Sciatic nerve (tissue), 2 donors: ENCODE measurements around the gene CHST4. TPM values are rescaled to one million over a fixed set of nuclear protein-coding genes. Genes with fewer than 3 reads are reported as not detected.
"Not testable (repeated sequence)": the region's sequence is repeated elsewhere in the genome, so short reads cannot be mapped to it uniquely, and the experiment has no call there.

Source experiments
- ATAC-seq: fragments of 200-7000 bp; cut with Tn5 transposase; one replicate; pipeline ENCODE4 v1.9.1; 2020; ENCODE audit warnings: mild to moderate bottlenecking, moderate library complexity
- DNase-seq: peaks from one replicate; pipeline ENCODE4 v3.0.0-alpha.2; 2020; ENCODE audit warnings: low spot score
- intact Hi-C: fragments of 100-400 bp; cut with DNase I; formaldehyde crosslinking; loops from one replicate; pipeline ENCODE4 v1.14.2; 2022
- total RNA-seq: library from RNA; stranded (reverse); fragmentation: NEBNext Ultra II Directional; extraction: Animal tissue kit (Norgen Biotek cat#: 25700); gene quantifications from one replicate; pipeline ENCODE4 v1.2.1, GENCODE V29; 2021
- donor health status: DM: no; HTN: no; CAD: no.
- donor health status: DM: no; HTN: no; CAD: no.

CHST4 gene
- total RNA-seq = not detected

DNA sequence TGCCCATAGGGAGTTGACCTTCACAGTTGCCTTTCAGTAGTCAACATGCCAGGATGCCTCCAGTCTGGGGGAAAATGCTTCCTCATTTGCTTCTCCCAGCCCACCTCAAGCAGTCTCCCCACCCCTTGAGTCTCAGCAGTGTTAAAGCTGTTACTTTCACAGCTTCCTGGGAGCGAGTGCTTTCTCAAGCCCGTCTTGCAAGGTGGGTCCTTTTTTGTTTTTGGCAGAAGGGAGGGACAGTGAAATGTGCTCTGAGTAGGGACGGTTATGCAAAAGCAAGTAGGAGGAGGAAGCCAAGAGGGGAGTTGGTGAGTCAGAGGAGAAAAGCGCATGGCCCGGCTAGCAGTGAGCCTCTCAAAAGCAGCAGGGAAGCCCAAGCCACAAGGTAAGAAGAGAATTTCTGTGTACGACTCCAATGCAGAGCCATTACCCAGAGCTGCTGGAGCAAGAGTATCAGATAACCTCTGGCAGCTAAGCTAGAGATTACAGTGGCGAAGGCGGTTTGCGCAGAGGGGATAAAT is at the start of gene CHST4:
TSS of gene CHST4 (plus strand) at position 316 of the 521 bp plus-strand sequence. CDS start 10,252 bp downstream, outside the sequence.
- ATAC-seq = no peak
- no peak for DNase-seq

DNA sequence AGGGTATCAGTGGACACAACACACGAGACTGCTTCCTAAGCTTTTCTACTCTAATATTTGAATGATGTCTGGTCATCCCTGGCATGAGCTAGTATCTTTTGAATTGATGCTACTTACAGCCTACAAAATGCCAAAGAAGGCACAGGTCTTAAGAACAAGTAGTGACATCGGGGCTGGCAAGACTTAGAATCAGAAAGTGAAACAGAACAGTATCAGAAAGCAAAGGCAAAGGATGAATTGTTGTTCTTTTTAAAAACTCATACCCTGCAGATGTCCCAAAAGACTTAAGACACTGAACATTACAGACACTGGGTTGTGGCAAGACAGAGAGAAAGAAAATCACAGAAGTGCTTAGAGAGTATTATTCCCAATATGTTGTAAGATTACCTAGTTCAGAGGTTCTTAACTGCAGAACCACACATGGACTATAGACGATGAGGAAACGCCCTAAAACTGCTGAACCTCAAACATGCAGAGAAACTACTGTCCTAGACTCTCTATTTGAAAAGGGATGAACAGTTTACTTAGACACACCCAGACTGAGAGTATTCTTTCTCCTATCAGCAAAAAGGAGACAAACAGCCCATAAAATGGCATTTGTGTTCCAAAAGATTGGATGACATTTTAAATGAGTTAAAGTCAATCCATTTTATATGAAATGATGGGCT is 49.6 kb upstream of the CHST4 start:
- ATAC-seq (no peak), DNase-seq (no peak)
- intact Hi-C loops = no loop called here

More for the DNA sequence above, at the start of gene CHST4:
- intact Hi-C loops = no loop called here

- intact Hi-C loops = no loop called here
- no peak for DNase-seq
- no peak for ATAC-seq
These were observed 46.8 kb upstream of the CHST4 start for GRCh38 chr16:71479420-71479819.

DNA sequence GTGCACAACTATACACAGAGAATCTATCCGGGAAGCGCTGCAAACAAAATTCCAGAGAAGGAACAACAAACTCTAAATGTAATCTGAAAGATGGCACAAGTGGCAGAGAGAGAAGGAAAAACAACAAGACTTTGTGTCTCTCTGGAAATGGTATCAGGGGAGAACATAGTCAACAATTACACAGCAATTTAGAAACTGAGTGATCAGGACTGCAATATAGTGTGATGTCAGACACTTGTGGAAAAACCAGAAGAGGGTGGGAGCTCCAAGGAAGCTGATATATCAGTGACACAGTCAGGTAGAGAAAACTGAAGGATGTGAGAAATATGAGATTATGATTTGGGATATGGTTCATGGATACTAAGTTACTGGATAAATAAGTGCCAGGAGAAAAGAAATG is 45.3 kb upstream of the CHST4 start:
- ATAC-seq = no peak
- no peak for DNase-seq
- intact Hi-C loops = no loop called here

GRCh38 chr16:71482569-71482968 is 43.7 kb upstream of the CHST4 start:
- DNase-seq (no peak), ATAC-seq (no peak)
- intact Hi-C loops = no loop called here

DNA sequence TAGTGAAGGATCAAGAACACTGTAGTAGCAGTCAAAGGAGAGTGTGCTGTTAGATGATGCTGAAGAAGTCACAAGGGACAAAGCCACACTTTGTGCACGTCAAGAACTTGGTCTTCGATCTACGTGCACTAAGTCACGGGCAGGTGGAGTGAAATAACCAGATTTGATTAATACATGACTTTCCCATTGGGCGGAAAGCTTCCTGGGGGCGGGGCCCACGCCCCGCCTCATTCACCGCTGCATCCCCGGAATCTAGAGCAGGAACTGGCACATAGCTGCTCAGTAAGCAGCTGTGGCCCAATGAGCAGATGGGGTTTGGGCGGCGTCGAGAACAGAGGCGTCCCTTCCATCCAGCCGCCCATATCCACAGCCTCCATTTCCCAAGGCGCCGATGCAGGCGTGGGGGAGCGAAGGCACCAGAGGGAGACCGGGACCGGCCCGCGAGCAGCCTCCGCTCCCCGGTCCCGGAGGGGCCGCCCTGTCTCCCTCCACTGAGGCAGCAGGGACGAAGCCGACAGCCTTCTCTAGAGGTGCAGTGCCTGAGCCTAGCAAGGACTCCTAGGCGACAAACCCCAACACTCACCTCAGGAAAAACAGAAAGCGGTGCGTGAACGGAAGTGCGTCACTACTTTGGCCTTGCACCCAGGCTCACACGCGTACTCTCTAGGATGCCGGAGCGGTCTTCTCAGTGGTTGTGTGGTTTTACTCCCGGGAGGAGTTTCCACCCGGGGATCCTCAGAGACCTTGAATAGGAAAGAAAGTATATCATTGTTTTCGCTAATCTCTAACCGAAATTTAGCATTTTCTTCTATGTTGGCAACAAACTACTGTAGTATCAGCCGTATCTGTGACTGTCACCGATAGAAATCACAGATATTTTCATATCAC is 42.0 kb upstream of the CHST4 start:
- ATAC-seq (peak; percentile 98), DNase-seq (peak; percentile 91)
- intact Hi-C loops = no loop called here

- intact Hi-C loops = no loop called here
- ATAC-seq (no peak), DNase-seq (no peak)
These were observed 37.1 kb upstream of the CHST4 start, which contains the start of gene ZNF19 for GRCh38 chr16:71489122-71489521. TSS of gene ZNF19 (minus strand) at chr16:71489324. CDS start at chr16:71482114, 7,210 bp downstream.

GRCh38 chr16:71490361-71490760 is 35.9 kb upstream of the CHST4 start:
- intact Hi-C loops = no loop called here
- DNase-seq (no peak), ATAC-seq (no peak)

- DNase-seq (no peak), ATAC-seq (no peak)
- intact Hi-C loops = no loop called here
These were observed 35.2 kb upstream of the CHST4 start for GRCh38 chr16:71491054-71491453.

- ATAC-seq = no peak
- intact Hi-C loops = loop anchor here (2.0 kb wide), 1 partner anchor 80 kb away; no protein-coding TSS in a partner anchor
- no peak for DNase-seq
These were observed 33.4 kb upstream of the CHST4 start for GRCh38 chr16:71492786-71493185.

DNA sequence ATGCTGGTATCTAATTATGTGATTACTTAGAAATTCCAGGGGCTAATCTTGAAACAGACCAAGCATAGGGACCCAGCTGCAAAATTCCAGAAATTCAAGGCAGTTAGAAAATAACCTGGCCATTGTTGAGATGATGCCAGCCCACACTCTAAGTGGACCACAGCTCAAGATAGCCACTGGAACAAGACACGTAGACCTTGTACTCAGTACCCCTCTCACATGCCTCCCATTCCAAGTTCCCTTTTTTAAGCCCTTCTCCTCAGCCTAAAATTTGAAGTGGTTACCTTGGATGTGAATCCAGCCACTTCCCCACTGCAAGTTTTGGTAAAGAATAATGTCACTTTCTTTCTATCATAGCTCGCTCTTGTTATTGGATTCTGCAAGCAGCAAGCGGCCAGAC is 33.0 kb upstream of the CHST4 start:
- no peak for ATAC-seq
- intact Hi-C loops = loop anchor here (2.0 kb wide), 1 partner anchor 80 kb away; no protein-coding TSS in a partner anchor

GRCh38 chr16:71498031-71498430 is 28.2 kb upstream of the CHST4 start:
- intact Hi-C loops = no loop called here
- ATAC-seq (no peak), DNase-seq (no peak)

More for the DNA sequence above, 33.0 kb upstream of the CHST4 start:
- no peak for DNase-seq

DNA sequence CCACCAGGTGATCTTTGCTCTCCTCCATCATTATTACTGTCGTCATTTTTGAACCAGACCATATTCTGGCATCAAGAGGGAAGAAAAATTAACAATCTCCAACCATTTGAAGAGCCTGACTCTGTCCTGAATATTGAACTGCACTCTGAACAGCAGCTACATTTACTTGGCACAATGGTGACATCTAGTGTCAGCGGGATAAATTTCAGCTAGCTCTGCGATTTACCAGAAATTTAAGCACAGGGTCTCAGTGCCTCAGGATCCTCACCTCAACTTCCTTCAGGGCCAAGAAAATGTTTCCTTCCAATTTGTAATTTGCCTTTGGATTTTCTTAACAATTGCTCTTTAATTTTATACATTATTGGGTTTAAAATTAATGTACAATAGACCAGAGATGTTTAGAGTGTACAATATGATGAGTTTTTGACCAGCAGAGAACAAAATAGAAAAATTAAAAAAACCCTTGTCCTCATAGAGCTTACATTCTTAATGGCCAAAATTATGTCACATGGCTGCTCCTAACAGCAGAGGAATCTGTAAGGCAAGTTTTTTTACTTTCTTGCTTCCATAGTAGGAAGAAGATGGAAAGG is 26.4 kb upstream of the CHST4 start:
- DNase-seq = no peak

GRCh38 chr16:71500964-71501363 is 25.3 kb upstream of the CHST4 start:
- DNase-seq = no peak
- intact Hi-C loops = no loop called here
- ATAC-seq = no peak

More for the DNA sequence above, 26.4 kb upstream of the CHST4 start:
- intact Hi-C loops = no loop called here
- peak; percentile 63 for ATAC-seq

DNA sequence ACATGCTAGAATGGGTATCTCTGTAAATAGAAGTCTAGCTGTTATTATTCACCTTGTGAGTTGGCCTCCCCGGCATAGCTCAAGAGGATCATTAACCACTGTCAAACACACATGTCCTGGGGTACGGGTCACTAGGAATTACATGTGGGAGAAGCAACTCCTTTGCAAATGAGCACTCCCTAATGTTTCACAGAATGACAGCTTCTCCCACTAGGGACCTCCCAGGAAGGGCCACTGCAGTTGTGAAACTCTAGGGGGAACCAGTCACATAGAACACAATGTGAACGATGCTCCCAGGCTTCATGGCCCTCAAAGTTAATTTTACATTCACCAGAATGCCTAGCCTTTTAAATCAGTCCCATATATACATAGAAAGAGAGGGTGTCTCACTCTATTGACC is 24.7 kb upstream of the CHST4 start:
- intact Hi-C loops = no loop called here
- DNase-seq (no peak), ATAC-seq (no peak)

DNA sequence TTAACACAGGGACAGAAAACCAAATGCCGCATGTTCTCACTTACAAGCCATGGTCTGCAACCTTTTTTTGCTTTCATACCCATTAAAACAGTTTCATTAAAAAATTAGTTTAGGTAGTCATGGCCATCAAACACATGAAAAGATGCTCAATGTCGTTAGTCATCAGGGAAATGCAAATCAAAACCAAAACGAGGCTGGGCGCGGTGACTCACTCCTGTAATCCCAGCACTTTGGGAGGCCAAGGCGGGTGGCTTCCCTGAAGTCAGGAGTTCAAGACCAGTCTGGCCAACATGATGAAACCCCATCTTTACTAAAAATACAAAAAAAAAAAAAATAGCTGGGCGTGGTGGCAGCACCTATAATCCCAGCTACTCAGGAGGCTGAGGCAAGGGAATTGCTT is 22.2 kb upstream of the CHST4 start:
- ATAC-seq, intact Hi-C loops, DNase-seq: not testable (repeated sequence)

DNA sequence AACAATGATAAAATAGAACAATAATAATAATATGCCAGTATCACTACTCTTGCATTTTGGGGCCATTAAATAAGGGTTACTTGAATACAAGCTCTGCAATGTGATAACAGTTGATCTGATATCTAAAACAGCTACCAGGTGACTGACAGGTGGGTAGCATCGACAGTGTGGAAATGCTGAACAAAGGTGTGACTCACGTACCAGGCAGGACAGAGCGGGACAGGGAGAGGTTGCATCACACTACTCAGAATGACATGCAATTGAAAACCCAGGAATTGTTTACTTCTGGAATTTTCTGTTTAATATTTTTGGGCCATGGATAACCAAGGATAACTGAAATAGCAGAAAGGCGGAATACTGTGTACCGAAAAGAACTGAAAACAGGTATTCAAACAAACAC is 21.3 kb upstream of the CHST4 start:
- DNase-seq (no peak), ATAC-seq (no peak)
- intact Hi-C loops = no loop called here

DNA sequence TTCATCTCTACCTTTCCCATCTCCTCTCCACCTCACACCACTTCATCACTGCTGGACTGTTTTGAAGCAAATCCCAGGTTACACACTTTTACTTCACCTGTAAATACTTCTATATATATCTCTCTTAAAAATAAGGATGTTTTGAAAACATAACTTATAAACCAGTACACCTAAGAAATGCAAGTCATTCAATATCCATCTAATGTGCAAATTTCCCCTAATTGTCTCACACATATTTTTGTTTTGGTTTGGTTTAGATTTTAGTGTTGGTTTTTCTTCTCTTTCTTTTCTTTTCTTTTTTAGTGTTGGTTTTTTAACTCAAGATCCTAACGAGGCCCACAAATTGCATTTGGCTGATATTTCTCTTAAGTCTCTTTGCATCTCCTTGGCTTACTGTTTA is 19.2 kb upstream of the CHST4 start:
- ATAC-seq = no peak
- no peak for DNase-seq

DNA sequence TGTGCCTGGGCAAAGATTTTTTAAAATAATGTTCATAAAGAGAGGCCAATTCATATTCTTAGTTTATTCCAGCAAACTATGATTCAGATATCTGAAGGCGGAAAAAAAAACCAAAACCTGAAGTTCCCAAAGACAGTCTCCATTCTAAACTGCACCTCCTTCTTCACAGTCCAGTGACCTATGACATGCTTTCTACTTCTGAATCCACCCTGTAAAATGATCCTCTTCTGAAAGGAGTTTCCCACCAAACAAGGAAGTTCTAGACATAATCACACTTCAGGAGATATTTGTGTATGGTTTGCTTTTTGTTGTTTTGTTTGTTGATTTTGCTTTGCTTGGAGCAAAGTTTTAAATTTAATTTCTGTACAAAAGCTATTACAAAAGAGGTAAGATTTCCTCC is 12.9 kb upstream of the CHST4 start:
- intact Hi-C loops = no loop called here
- DNase-seq = no peak
- ATAC-seq = no peak

More for the DNA sequence above, 19.2 kb upstream of the CHST4 start:
- intact Hi-C loops = no loop called here
